ENCODE data around the gene PTX3. TPM values are rescaled to one million over a fixed set of nuclear protein-coding genes. Genes with fewer than 3 reads are reported as not detected.

Gene PTX3
- total RNA-seq, 2 donors from 2014 or later, result 13.5 to 16.5 TPM

GRCh38 chr3:157487339-157487738 lies 50.7 kb downstream of the PTX3 start:
- TF ChIP-seq POLR2A (IDR thresholded peaks at IDR 0.05), result no peak
- TF ChIP-seq, protein P1, sequence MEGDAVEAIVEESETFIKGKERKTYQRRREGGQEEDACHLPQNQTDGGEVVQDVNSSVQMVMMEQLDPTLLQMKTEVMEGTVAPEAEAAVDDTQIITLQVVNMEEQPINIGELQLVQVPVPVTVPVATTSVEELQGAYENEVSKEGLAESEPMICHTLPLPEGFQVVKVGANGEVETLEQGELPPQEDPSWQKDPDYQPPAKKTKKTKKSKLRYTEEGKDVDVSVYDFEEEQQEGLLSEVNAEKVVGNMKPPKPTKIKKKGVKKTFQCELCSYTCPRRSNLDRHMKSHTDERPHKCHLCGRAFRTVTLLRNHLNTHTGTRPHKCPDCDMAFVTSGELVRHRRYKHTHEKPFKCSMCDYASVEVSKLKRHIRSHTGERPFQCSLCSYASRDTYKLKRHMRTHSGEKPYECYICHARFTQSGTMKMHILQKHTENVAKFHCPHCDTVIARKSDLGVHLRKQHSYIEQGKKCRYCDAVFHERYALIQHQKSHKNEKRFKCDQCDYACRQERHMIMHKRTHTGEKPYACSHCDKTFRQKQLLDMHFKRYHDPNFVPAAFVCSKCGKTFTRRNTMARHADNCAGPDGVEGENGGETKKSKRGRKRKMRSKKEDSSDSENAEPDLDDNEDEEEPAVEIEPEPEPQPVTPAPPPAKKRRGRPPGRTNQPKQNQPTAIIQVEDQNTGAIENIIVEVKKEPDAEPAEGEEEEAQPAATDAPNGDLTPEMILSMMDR (IDR thresholded peaks at IDR 0.05), result no peak
- H3K9me3 ChIP-seq, result no peaks in the 10 kb centered on the region
- no peak overlapping the region for H3K27ac ChIP-seq
- no peaks in the 10 kb centered on the region for H3K4me1 ChIP-seq
- intact Hi-C loops (cut with DNase I), result no loop called here
- H3K4me3 ChIP-seq, result no peak overlapping the region
- ATAC-seq (no peak), DNase-seq (no peak)
- no peaks in the 10 kb centered on the region for H3K27me3 ChIP-seq
- 81 to 85% methylated on average over 1 of the region's 1 CpG for WGBS, 2 donors
- no peaks in the 10 kb centered on the region for H3K36me3 ChIP-seq (replicated peaks in 1 of 2; ENCODE audit: insufficient read depth in 1 of 2, low read depth in 2 of 2)

DNA sequence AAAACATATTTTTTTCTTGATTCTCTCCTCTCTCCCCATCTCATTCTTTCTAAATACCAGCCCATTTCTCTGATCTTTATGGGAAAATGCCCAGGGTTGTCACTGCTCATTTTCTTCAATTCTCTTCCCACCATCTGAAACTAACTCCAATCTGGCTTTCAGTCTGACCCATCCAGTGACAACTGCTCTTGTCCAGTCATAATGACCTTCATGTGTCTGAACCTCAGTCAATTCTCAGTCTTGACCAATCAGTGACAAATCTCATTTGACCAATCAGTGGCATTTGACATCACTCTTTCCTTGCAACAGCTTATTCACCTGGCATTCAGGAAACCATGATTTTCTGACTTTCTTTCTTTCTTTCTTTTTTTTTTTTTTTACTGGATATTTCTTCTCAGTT lies 51.5 kb downstream of the PTX3 start:
- no peaks in the 10 kb centered on the region for H3K36me3 ChIP-seq (replicated peaks in 1 of 2; ENCODE audit: insufficient read depth in 1 of 2, low read depth in 2 of 2)

GRCh38 chr3:157491136-157491535 lies 54.5 kb downstream of the PTX3 start:
- no peak for TF ChIP-seq POLR2A (IDR thresholded peaks at IDR 0.05)
- TF ChIP-seq, protein P1 (IDR thresholded peaks at IDR 0.05), result no peak
- no peaks in the 10 kb centered on the region for H3K27me3 ChIP-seq
- intact Hi-C loops (cut with DNase I), result loop anchor here (10.0 kb wide), 1 partner anchor 286 kb away; no protein-coding TSS in a partner anchor
- no peak overlapping the region for H3K4me3 ChIP-seq
- ATAC-seq (no peak), DNase-seq (no peak)
- H3K9me3 ChIP-seq, result no peaks in the 10 kb centered on the region
- H3K36me3 ChIP-seq (replicated peaks in 1 of 2; ENCODE audit: insufficient read depth in 1 of 2, low read depth in 2 of 2), result no peaks in the 10 kb centered on the region
- no peak overlapping the region for H3K27ac ChIP-seq
- WGBS, 2 donors, result 93 to 100% methylated on average over 2 of the region's 2 CpGs
- H3K4me1 ChIP-seq, result no peaks in the 10 kb centered on the region

More for the DNA sequence above, 51.5 kb downstream of the PTX3 start:
- DNase-seq (no peak), ATAC-seq (no peak)
- no peaks in the 10 kb centered on the region for H3K4me1 ChIP-seq
- intact Hi-C loops (cut with DNase I), result no loop called here
- H3K4me3 ChIP-seq, result no peak overlapping the region
- no peaks in the 10 kb centered on the region for H3K27me3 ChIP-seq
- no peak overlapping the region for H3K27ac ChIP-seq
- TF ChIP-seq, protein P1 (IDR thresholded peaks at IDR 0.05), result no peak
- no peak for TF ChIP-seq POLR2A (IDR thresholded peaks at IDR 0.05)
- H3K9me3 ChIP-seq, result no peaks in the 10 kb centered on the region

Other genes with a start within 250 kb of the PTX3 start
- 10 to 100 TPM; 15.0 to 30.0 TPM for gene VEPH1, start 66.6 kb downstream of the PTX3 start, total RNA-seq

Measured in body of pancreas (tissue), 4 donors.